Suppressor macrophage treated with lipopolysaccharide for 1 hour (primary cell): ENCODE results near the gene ZRANB3.
"Not testable (repeated sequence)": the region's sequence is repeated elsewhere in the genome, so short reads cannot be mapped to it uniquely, and the experiment has no call there.

Experiments
- DNase-seq, 3 donors: peaks; one replicate each; pipeline ENCODE4 v3.0.0-alpha.2; 2020 to 2022

ZRANB3 gene

DNA sequence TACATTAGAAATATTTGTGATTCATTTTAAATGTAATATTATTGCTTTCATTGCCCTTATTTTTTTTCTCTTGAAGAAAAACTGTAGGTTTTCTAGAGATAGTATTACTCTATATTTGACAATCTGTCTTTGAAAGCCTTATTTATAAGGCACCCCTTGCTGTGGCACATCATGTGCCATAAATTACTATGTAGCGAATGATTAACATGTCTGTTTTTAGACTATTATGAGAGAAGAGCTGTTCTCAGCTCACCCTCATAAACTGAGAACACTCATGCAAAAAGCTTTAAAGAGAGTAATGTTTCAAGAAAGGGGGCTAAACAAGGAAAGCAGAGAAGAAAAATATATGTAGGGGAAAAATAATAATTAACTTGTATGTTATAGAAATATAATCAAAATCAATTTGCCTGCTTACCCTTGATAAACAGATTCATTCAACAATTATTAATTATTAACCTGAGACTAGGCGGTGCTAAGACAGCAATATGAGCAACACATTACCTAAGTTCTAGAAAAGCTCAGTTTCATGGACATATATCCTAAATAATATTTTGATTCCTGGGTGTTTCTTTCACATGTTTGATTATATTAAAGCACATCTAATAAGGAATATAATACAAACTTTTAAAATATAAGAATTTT, 409.9 kb downstream of the ZRANB3 start:
- no peak for DNase-seq

DNA sequence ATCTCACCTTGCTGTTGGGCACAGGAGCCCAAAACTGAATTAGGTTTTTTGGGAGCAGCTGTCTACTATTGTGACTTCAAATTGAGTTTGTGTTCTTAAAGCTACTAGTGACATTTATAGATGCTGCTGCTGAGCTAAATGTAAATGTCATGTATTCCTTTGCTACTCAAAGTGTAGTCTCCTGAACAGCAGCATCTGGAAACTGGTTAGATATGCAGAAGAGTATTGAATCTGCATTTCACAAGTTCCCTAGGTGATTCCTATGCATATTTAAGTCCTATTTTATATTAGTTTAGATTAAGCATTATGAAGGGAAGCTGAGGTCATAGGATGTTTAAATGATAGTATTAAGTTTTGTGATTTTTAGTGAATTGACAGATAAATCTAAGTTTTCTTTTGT, 411.4 kb downstream of the ZRANB3 start:
- no peak for DNase-seq

- no peak for DNase-seq
These were observed 417.7 kb downstream of the ZRANB3 start for GRCh38 chr2:135113322-135113721.

DNA sequence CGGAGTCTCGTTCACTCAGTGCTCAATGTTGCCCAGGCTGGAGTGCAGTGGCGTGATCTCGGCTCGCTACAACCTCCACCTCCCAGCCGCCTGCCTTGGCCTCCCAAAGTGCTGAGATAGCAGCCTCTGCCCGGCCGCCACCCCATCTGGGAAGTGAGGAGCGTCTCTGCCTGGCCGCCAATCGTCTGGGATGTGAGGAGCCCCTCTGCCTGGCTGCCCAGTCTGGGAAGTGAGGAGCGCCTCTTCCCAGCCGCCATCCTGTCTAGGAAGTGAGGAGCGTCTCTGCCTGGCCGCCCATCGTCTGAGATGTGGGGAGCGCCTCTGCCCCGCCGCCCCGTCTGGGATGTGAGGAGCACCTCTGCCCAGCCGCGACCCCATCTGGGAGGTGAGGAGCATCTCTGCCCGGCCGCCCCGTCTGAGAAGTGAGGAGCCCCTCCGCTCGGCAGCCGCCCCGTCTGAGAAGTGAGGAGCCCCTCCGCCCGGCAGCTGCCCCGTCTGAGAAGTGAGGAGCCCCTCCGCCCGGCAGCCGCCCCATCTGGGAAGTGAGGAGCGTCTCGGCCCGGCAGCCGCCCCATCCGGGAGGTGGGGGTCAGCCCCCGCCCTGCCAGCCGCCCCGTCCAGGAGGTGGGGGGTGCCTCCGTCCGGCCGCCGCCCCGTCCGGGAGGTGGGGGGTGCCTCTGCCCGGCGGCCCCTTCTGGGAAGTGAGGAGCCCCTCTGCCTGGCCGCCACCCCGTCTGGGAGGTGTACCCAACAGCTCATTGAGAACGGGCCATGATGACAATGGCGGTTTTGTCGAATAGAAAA, 425.3 kb downstream of the ZRANB3 start:
- not testable (repeated sequence) for DNase-seq

DNA sequence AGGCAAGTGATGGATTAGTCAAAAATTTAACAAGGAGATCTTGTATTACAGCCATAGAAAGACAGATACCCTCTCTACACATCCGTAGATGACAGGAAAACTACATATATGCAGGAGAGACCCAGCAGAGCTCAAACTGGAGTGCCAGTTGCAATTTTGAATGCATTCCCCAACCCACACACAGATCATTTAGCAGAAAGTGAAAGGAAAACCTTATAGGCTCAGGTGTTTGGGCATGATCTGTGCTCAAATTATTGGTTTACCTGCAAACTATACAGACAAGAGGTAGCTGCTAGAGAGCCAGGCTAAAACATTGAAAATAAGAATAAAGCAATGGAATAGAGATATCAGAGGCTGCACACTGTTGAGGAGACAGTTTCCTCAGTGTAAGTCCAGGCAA, 427.2 kb downstream of the ZRANB3 start:
- no peak for DNase-seq

- DNase-seq, result no peak
These were observed 431.1 kb downstream of the ZRANB3 start for GRCh38 chr2:135099802-135100483.

DNA sequence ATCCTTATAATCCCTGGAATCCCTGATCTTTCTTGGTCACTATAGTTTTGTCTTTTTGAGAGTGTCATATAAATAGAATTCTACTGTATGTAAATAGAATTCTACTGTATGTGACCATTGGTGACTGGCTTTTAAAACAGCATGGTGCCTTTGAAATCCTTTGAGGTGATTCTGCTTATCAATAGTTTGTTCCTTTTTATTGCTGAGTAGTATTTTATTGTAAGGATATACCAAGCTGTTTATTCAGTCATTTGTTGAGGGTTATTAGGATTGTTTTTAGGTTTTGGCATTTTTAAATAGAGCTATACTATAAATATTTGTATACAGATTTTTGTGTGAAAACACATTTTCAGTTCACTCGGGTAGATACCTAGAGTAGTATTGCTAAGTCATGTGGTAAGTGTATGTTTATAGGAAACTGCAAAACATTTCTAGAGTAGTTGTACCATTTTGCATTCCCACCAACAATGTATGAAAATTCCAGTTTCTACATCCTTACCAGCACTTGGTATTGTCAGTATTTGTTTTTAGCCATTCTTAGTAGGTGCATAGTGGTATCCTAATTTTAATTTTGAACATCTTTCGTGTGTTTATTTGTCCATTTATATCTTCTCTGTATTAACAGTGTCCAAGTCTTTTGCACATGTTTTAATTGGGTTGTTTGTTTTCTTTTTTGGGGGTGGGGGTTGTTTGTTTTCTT, 433.3 kb downstream of the ZRANB3 start:
- DNase-seq, result no peak

- no peak for DNase-seq
These were observed 434.2 kb downstream of the ZRANB3 start for GRCh38 chr2:135096665-135097446.

GRCh38 chr2:135095591-135095990, 435.4 kb downstream of the ZRANB3 start:
- no peak for DNase-seq

- no peak for DNase-seq
These were observed 436.5 kb downstream of the ZRANB3 start for GRCh38 chr2:135094508-135094907.

DNA sequence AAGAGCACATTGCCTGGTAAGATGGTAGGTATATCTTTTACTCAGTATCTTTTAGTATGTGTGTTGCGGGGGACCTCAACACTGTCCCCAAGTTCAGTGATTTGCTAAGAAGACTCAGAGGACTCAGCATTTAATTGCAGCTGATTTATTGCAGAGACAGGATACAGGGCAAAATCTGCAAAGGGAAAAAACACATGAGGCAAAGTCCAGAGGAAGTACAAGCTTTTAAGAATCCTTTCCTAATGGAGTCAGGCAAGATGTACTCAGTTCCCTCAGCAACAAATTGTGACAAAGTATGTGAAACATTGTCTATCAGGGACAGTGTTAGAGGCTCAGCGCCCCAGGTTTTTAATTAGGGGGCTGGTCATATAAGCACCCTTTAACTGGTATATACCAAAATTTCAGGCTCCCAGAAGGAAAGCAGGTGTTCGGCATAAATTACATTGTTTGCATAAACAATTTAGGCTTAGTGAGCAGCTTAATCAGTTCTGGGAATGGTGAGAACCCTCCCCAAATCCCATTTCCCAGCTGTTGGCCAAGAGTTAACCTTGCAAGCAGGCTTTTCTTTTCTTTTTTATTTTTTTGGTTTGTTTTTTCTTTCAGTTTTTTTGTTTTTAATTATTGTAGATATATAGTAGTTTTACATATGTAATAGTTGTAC, 437.2 kb downstream of the ZRANB3 start:
- no peak for DNase-seq

DNA sequence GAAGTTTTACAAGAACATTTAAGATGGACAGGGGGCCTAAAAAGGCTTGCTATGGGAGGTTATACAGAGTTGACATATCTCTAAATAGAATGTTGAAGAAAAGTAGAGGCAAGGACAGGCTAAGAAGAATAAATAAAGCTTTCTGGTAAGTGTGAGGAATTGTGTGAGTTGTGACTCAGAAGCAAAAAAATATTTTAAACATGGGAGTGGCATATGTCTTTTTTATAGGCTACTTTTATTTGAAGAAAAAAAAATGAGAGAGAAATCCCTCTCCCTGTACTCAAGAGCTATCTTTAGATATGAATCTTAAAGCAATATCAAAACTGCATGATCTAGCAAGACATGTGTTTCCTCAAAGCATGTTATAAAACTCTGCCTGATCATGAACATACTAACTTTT, 437.8 kb downstream of the ZRANB3 start:
- DNase-seq, result no peak

- no peak for DNase-seq
These were observed 439.3 kb downstream of the ZRANB3 start for GRCh38 chr2:135091681-135092080.

GRCh38 chr2:135089597-135089996, 441.4 kb downstream of the ZRANB3 start:
- DNase-seq, result not testable (repeated sequence)
